ENCODE results near the gene NOTO. TPM values are rescaled to one million over a fixed set of nuclear protein-coding genes. Genes with fewer than 3 reads are reported as not detected.

NOTO gene
- total and polyA plus RNA-seq, 10 of the 15 experiments (the other 5 are each of a cell fraction or from before 2014, with no cell fraction given), result not detected

GRCh38 chr2:73254343-73255006 lies 52.1 kb downstream of the NOTO start:
- DNase-seq (ENCODE audit: low read depth, low spot score) (no peak), ATAC-seq (peak; percentile 6; the same call in 1 of the 3 replicates), FAIRE-seq (no peak)
- intact Hi-C loops (cut with micrococcal nuclease; ENCODE audit: unreplicated experiment) (no loop called here), in situ Hi-C loops (cut with MboI) (no loop called here)
- Histone ChIP-seq H3K36me3 (ENCODE audit: control insufficient read depth in 2 of 2, insufficient read depth in 2 of 2, low read length in 1 of 2) (peaks cover 26 to 42% of the 10 kb centered on the region in 2 experiments), H3K4me2 (ENCODE audit: control insufficient read depth, insufficient read depth) (no peak overlapping the region), H3K79me2 (ENCODE audit: control insufficient read depth, insufficient read depth, low read length) (no peaks in the 10 kb centered on the region), H3K4me3 (no peak overlapping the region), H3K27ac (ENCODE audit: control insufficient read depth, insufficient read depth) (no peak overlapping the region), H2AFZ (ENCODE audit: control insufficient read depth, low read depth, low read length) (no peak overlapping the region), H3K4me1 (ENCODE audit: control insufficient read depth, insufficient read depth, low read length) (no peaks in the 10 kb centered on the region), H3K9me3 (replicated peaks; ENCODE audit: control insufficient read depth, insufficient read depth, low read length) (no peaks in the 10 kb centered on the region), H4K20me1 (ENCODE audit: control insufficient read depth, insufficient read depth) (no peaks in the 10 kb centered on the region), H3K9ac (ENCODE audit: control insufficient read depth, insufficient read depth, low read length) (no peak overlapping the region), H3K27me3 (replicated peaks in 1 of 2; ENCODE audit: control insufficient read depth in 2 of 2, insufficient read depth in 2 of 2, low read length in 1 of 2) (no peaks in the 10 kb centered on the region)
- SMC1A ChIA-PET (ENCODE audit: uncharacterized antibody, unreplicated experiment), result interaction anchor here (1.4 kb wide), 1 partner anchor 34 kb away, joined by 5 read pairs; no protein-coding TSS in a partner anchor
- CTCF ChIA-PET, result interaction anchor here (0.7 to 2.3 kb wide), 3 partner anchors 35 to 1196 kb away, joined by 3 to 14 read pairs (median 4); no protein-coding TSS in a partner anchor
- RAD21 ChIA-PET (ENCODE audit: unreplicated experiment), result no interaction called here
- TF ChIP-seq ZSCAN29 (IDR thresholded peaks at IDR 0.05) (no peak), SMAD5 (IDR thresholded peaks at IDR 0.05; ENCODE audit: low read depth) (0 out of 2 replicates have a peak, but pooled peaks have one; percentile 32), PML (IDR thresholded peaks at IDR 0.05; ENCODE audit: low read length) (peak; percentile 29; the same call in 1 of the 2 replicates), BRCA1 (IDR thresholded peaks at IDR 0.05; ENCODE audit: low read depth, low read length) (no peak), ZNF687 (IDR thresholded peaks at IDR 0.05) (no peak), RB1 (IDR thresholded peaks at IDR 0.05; ENCODE audit: borderline replicate concordance) (no peak), ATF2 (IDR thresholded peaks at IDR 0.05; ENCODE audit: low read length) (0 out of 2 replicates have a peak, but pooled peaks have one; percentile 24), REST (IDR thresholded peaks at IDR 0.05; ENCODE audit: low read depth, low read length) (no peak), MEF2A (IDR thresholded peaks at IDR 0.05; ENCODE audit: insufficient read depth, low read depth, low read length) (no peak), ATF7 (IDR thresholded peaks at IDR 0.05; ENCODE audit: low read depth) (no peak), ESRRA (IDR thresholded peaks at IDR 0.05; ENCODE audit: low read length) (no peak)
- 90% methylated on average over 7 of the region's 7 CpGs for WGBS (ENCODE audit: insufficient coverage, insufficient replicate concordance, low lambda C conversion rate, missing lambda C conversion rate)
- BruUV-seq (replicated peaks), result no TSS peak
- POLR2A ChIA-PET, result no interaction called here

All from GM12878 (cell line).